Effector CD4-positive, alpha-beta T cell (primary cell): Measurements from ENCODE around the gene NTSR1.
A peak's percentile ranks its signal among the peaks of the same experiment; 100 is the strongest.

Source experiments
- DNase-seq: peaks from one replicate; pipeline ENCODE4 v3.0.0-alpha.2; 2020

Gene NTSR1

GRCh38 chr20:62710886-62711702, 2.5 kb downstream of the NTSR1 start:
- no peak for DNase-seq

- DNase-seq = no peak
Measured at GRCh38 chr20:62711703-62712101, 3.1 kb downstream of the NTSR1 start.

- DNase-seq = no peak
Measured at GRCh38 chr20:62712606-62713005, 4.0 kb downstream of the NTSR1 start.

- DNase-seq = no peak
Measured at GRCh38 chr20:62714006-62714405, 5.4 kb downstream of the NTSR1 start.

- DNase-seq = no peak
Measured at GRCh38 chr20:62714799-62715198, 6.2 kb downstream of the NTSR1 start.

- DNase-seq = no peak
Measured at GRCh38 chr20:62715201-62715600, 6.6 kb downstream of the NTSR1 start.

GRCh38 chr20:62716198-62716940, 7.7 kb downstream of the NTSR1 start:
- DNase-seq = peak; percentile 32

- no peak for DNase-seq
Measured at GRCh38 chr20:62716941-62717310, 8.3 kb downstream of the NTSR1 start.

GRCh38 chr20:62717933-62718332, 9.3 kb downstream of the NTSR1 start:
- DNase-seq = no peak

GRCh38 chr20:62718546-62718945, 9.9 kb downstream of the NTSR1 start:
- DNase-seq = no peak

- DNase-seq = no peak
Measured at GRCh38 chr20:62719250-62719935, 10.8 kb downstream of the NTSR1 start.

GRCh38 chr20:62721511-62722370, 13.1 kb downstream of the NTSR1 start:
- DNase-seq = no peak

- DNase-seq = no peak
Measured at GRCh38 chr20:62722627-62723026, 14.0 kb downstream of the NTSR1 start.

GRCh38 chr20:62723351-62723750, 14.7 kb downstream of the NTSR1 start:
- no peak for DNase-seq

GRCh38 chr20:62723768-62724450, 15.3 kb downstream of the NTSR1 start:
- no peak for DNase-seq

- DNase-seq = no peak
Measured at GRCh38 chr20:62724692-62725595, 16.3 kb downstream of the NTSR1 start.

- no peak for DNase-seq
Measured at GRCh38 chr20:62725596-62726268, 17.1 kb downstream of the NTSR1 start.

GRCh38 chr20:62726276-62726675, 17.6 kb downstream of the NTSR1 start:
- no peak for DNase-seq

GRCh38 chr20:62726716-62727583, 18.3 kb downstream of the NTSR1 start:
- DNase-seq = no peak
